Activated T-helper 2 cell treated with anti-CD3 and anti-CD28 coated beads, Interferon-gamma antibody, Interleukin-2, Interleukin-4, amounts not matched to agents 10 μg/mL and 5 μg/mL and 100 μg/mL, durations not matched to agents 14 hours and 24 hours and 36 hours (primary cell): ENCODE measurements around the gene TTC8. TPM values are rescaled to one million over a fixed set of nuclear protein-coding genes. Genes with fewer than 3 reads are reported as not detected.
"Not testable (repeated sequence)": the region's sequence is repeated elsewhere in the genome, so short reads cannot be mapped to it uniquely, and the experiment has no call there.

Experiments
- DNase-seq: peaks from one replicate; pipeline ENCODE4 v3.0.0; 2021; ENCODE audit warnings: low spot score
- H3K27ac Mint-ChIP-seq: one replicate; pipeline ENCODE4 v1.8.0; 2021; ENCODE audit warnings: mixed read lengths
- H3K27me3 Mint-ChIP-seq: one replicate; pipeline ENCODE4 v1.8.0; 2021; ENCODE audit warnings: low read depth, mixed read lengths
- H3K36me3 Mint-ChIP-seq: one replicate; pipeline ENCODE4 v1.8.0; 2021; ENCODE audit warnings: low read depth, mixed read lengths
- H3K4me1 Mint-ChIP-seq: one replicate; pipeline ENCODE4 v1.8.0; 2021; ENCODE audit warnings: low read depth, mixed read lengths
- H3K4me3 Mint-ChIP-seq: one replicate; pipeline ENCODE4 v1.8.0; 2021; ENCODE audit warnings: low read depth, mild to moderate bottlenecking, moderate library complexity, mixed read lengths
- H3K9me3 Mint-ChIP-seq: one replicate; pipeline ENCODE4 v1.8.0; 2021; ENCODE audit warnings: mixed read lengths
- intact Hi-C: fragments of 100-400 bp; cut with micrococcal nuclease; formaldehyde crosslinking; loops from one replicate; pipeline ENCODE4 v1.15.1; 2023
- total RNA-seq: library from RNA; stranded (reverse); gene quantifications from 2 replicates; pipeline ENCODE4 v1.2.3, GENCODE V29; 2022

The TTC8 gene
- total RNA-seq, 1 donor from 2014 or later = 3.1 TPM

- no peaks in the 10 kb centered on the region for H3K36me3 Mint-ChIP-seq
- H3K4me3 Mint-ChIP-seq = no peak overlapping the region
- intact Hi-C loops = no loop called here
- H3K27me3 Mint-ChIP-seq = peaks cover 3% of the 10 kb centered on the region
- H3K27ac Mint-ChIP-seq = no peak overlapping the region
- DNase-seq = no peak
- H3K9me3 Mint-ChIP-seq = no peaks in the 10 kb centered on the region
- H3K4me1 Mint-ChIP-seq = no peaks in the 10 kb centered on the region
Measured at GRCh38 chr14:88852632-88853031, 28.2 kb downstream of the TTC8 start.

GRCh38 chr14:88853129-88853528, 28.7 kb downstream of the TTC8 start:
- no peak for DNase-seq
- no peaks in the 10 kb centered on the region for H3K9me3 Mint-ChIP-seq
- no peak overlapping the region for H3K27ac Mint-ChIP-seq
- H3K36me3 Mint-ChIP-seq = no peaks in the 10 kb centered on the region
- peaks cover 3% of the 10 kb centered on the region for H3K27me3 Mint-ChIP-seq
- no peak overlapping the region for H3K4me3 Mint-ChIP-seq
- H3K4me1 Mint-ChIP-seq = no peaks in the 10 kb centered on the region
- intact Hi-C loops = no loop called here

- Mint-ChIP-seq H3K27ac (no peak overlapping the region), H3K4me1 (no peaks in the 10 kb centered on the region), H3K36me3 (no peaks in the 10 kb centered on the region)
Measured at GRCh38 chr14:88856786-88857366, 32.4 kb downstream of the TTC8 start.

DNA sequence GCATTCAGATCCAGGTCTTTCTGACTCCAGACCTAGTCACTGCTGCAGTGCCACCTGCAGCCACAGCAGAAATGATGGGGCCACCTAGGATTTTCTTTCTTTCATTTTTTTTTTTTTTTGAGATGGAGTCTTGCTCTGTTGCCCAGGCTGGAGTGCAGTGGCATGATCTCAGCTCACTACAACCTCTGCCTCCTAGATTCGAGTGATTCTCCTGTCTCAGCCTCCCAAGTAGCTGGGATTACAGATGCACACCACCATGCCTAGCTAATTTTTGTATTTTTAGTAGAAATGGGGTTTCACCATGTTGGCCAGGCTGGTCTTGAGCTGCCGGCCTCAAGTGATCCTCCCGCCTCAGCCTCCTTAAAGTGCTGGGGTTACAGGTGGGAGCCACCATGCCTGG, 33.4 kb downstream of the TTC8 start:
- H3K4me3 Mint-ChIP-seq, intact Hi-C loops, H3K36me3 Mint-ChIP-seq, H3K4me1 Mint-ChIP-seq, H3K27me3 Mint-ChIP-seq, DNase-seq, H3K9me3 Mint-ChIP-seq, H3K27ac Mint-ChIP-seq: not testable (repeated sequence)

More at GRCh38 chr14:88856786-88857366, 32.4 kb downstream of the TTC8 start:
- Mint-ChIP-seq H3K4me3 (no peak overlapping the region), H3K9me3 (peaks cover 5% of the 10 kb centered on the region), H3K27me3 (no peaks in the 10 kb centered on the region)
- no peak for DNase-seq
- intact Hi-C loops = no loop called here

GRCh38 chr14:88859118-88859517, 34.7 kb downstream of the TTC8 start:
- H3K4me1 Mint-ChIP-seq, H3K27me3 Mint-ChIP-seq, intact Hi-C loops, H3K9me3 Mint-ChIP-seq, H3K4me3 Mint-ChIP-seq, DNase-seq, H3K36me3 Mint-ChIP-seq, H3K27ac Mint-ChIP-seq: not testable (repeated sequence)

DNA sequence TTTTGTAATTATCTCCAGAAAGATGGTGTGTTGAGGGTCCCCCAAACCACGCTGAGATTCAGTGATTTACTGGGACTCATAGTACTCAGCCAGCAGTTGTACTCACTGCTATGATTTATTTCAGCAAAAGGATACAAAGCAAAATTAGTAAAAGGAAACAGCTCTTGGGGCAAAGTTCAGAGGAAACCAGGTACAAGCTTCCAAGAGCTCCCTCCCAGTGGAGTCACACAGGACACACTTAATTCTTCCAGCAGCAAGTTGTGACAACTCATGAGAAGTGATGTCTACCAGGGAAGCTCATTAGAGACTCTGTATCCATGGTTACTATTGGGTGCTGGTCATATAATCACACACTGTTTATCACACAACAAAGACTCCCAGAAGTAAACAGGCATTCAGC, 38.7 kb downstream of the TTC8 start:
- DNase-seq = no peak
- intact Hi-C loops = no loop called here
- H3K4me3 Mint-ChIP-seq = no peak overlapping the region
- H3K36me3 Mint-ChIP-seq = no peaks in the 10 kb centered on the region
- H3K27me3 Mint-ChIP-seq = no peaks in the 10 kb centered on the region
- H3K4me1 Mint-ChIP-seq = no peaks in the 10 kb centered on the region
- no peak overlapping the region for H3K27ac Mint-ChIP-seq
- H3K9me3 Mint-ChIP-seq = peaks cover 5% of the 10 kb centered on the region

DNA sequence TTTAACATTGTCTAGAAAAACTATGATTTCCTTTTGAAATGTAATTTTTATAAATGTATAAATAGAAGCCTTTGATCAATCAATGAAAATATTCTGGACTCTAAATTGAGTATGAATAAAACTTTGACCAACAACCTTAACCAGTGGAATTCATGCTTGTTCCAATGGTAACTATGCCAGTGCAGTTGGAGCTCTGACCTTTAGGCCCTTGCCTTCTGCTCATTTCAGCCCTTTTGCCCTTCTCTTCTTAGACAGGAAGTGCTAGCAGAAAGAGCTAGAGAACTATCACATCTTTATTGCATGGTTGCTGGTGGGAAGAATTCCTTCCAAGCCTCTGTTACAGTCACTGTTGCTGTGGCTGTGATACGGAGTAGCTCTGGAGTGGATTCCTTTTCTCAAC, 39.7 kb downstream of the TTC8 start:
- H3K27me3 Mint-ChIP-seq = no peaks in the 10 kb centered on the region
- no peak overlapping the region for H3K4me3 Mint-ChIP-seq
- no peaks in the 10 kb centered on the region for H3K36me3 Mint-ChIP-seq
- H3K9me3 Mint-ChIP-seq = peaks cover 2% of the 10 kb centered on the region
- intact Hi-C loops = no loop called here
- H3K27ac Mint-ChIP-seq = no peak overlapping the region
- no peaks in the 10 kb centered on the region for H3K4me1 Mint-ChIP-seq
- no peak for DNase-seq

GRCh38 chr14:88866305-88866704, 41.9 kb downstream of the TTC8 start:
- H3K9me3 Mint-ChIP-seq = no peaks in the 10 kb centered on the region
- intact Hi-C loops = no loop called here
- H3K27me3 Mint-ChIP-seq = no peaks in the 10 kb centered on the region
- H3K4me1 Mint-ChIP-seq = no peaks in the 10 kb centered on the region
- no peaks in the 10 kb centered on the region for H3K36me3 Mint-ChIP-seq
- DNase-seq = no peak
- no peak overlapping the region for H3K4me3 Mint-ChIP-seq
- no peak overlapping the region for H3K27ac Mint-ChIP-seq

- Mint-ChIP-seq H3K4me1 (no peaks in the 10 kb centered on the region), H3K4me3 (no peak overlapping the region), H3K27me3 (no peaks in the 10 kb centered on the region), H3K36me3 (no peaks in the 10 kb centered on the region), H3K27ac (no peak overlapping the region), H3K9me3 (no peaks in the 10 kb centered on the region)
- no peak for DNase-seq
- intact Hi-C loops = loop anchor here (1.0 kb wide), 1 partner anchor 201 kb away; no protein-coding TSS in a partner anchor
Measured at GRCh38 chr14:88868558-88869159, 44.2 kb downstream of the TTC8 start.

- no peaks in the 10 kb centered on the region for H3K4me1 Mint-ChIP-seq
- H3K9me3 Mint-ChIP-seq = no peaks in the 10 kb centered on the region
- intact Hi-C loops = no loop called here
- H3K27ac Mint-ChIP-seq = no peak overlapping the region
- no peak overlapping the region for H3K4me3 Mint-ChIP-seq
- H3K27me3 Mint-ChIP-seq = no peaks in the 10 kb centered on the region
- DNase-seq = no peak
- no peaks in the 10 kb centered on the region for H3K36me3 Mint-ChIP-seq
Measured at GRCh38 chr14:88870777-88871176, 46.3 kb downstream of the TTC8 start.

GRCh38 chr14:88871429-88871828, 47.0 kb downstream of the TTC8 start:
- no peak for DNase-seq
- Mint-ChIP-seq H3K27me3 (no peaks in the 10 kb centered on the region), H3K27ac (no peak overlapping the region), H3K36me3 (no peaks in the 10 kb centered on the region), H3K9me3 (no peaks in the 10 kb centered on the region), H3K4me3 (no peak overlapping the region), H3K4me1 (no peaks in the 10 kb centered on the region)
- intact Hi-C loops = no loop called here

GRCh38 chr14:88872976-88873375, 48.5 kb downstream of the TTC8 start:
- DNase-seq = no peak
- Mint-ChIP-seq H3K36me3 (no peaks in the 10 kb centered on the region), H3K27ac (no peak overlapping the region), H3K27me3 (no peaks in the 10 kb centered on the region), H3K9me3 (no peaks in the 10 kb centered on the region), H3K4me1 (no peaks in the 10 kb centered on the region), H3K4me3 (no peak overlapping the region)
- intact Hi-C loops = no loop called here

DNA sequence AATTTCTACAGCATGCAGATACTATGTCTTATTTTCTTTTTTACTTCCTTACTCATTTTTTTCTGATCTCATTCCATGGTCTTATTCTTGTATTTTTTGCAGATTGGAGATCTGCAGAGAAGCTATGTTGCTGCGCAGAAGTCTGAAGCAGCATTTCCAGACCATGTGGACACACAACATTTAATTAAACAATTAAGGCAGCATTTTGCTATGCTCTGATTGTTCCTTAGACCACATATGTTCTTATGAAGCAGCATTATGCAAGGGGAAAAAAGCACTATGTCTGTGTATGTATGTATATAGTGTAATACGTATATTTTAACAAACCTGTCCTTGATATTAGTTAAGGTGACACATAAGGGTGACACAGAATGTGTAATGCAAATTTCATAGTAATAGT, 52.7 kb downstream of the TTC8 start:
- Mint-ChIP-seq H3K36me3 (no peaks in the 10 kb centered on the region), H3K9me3 (peaks cover 11% of the 10 kb centered on the region), H3K4me1 (no peaks in the 10 kb centered on the region), H3K27ac (no peak overlapping the region), H3K4me3 (no peak overlapping the region), H3K27me3 (no peaks in the 10 kb centered on the region)
- no peak for DNase-seq
- intact Hi-C loops = no loop called here

DNA sequence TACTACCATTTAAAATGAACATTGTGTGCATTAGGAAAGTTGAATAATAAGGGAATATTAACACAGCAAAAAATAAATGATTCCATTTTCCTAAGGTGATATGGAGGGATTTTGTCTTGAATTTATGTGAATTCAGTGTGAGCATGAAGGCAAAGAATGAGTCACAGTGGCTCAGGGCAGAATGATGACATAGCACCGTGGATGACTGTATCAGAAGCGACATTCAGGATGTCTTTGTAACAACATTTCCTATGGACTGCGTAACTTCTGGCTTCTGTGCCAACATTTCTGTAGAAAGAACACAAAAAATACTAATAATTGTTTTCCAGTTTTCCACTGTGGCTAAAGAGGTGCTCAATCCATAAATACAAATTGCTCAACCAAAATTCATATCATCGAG, 54.6 kb downstream of the TTC8 start:
- Mint-ChIP-seq H3K9me3 (peaks cover 27% of the 10 kb centered on the region), H3K27me3 (no peaks in the 10 kb centered on the region), H3K4me1 (no peaks in the 10 kb centered on the region), H3K27ac (no peak overlapping the region), H3K4me3 (no peak overlapping the region), H3K36me3 (no peaks in the 10 kb centered on the region)
- intact Hi-C loops = no loop called here
- no peak for DNase-seq
